Fibroblast of pulmonary artery (primary cell): Measurements from ENCODE around the gene INTS1.

Experiments
- DNase-seq: peaks from one replicate; pipeline ENCODE4 v3.0.0-alpha.2; 2010; ENCODE audit warnings: low read depth
- H3K4me3 ChIP-seq: replicated peaks from 2 replicates; pipeline ENCODE4 v1.5.1; 2011; ENCODE audit warnings: low read depth, mild to moderate bottlenecking, control low read depth, low read length, moderate library complexity
- CTCF ChIP-seq: IDR thresholded peaks from 2 replicates; pipeline ENCODE4 v1.5.1; 2011; ENCODE audit warnings: mild to moderate bottlenecking, control low read depth, low read length, inconsistent platforms; ENCODE audit errors: missing control alignments

Gene INTS1

GRCh38 chr7:1549357-1550004, 45.3 kb upstream of the INTS1 start:
- DNase-seq, result no peak
- no peak for TF ChIP-seq CTCF
- no peak overlapping the region for H3K4me3 ChIP-seq

- H3K4me3 ChIP-seq, result no peak overlapping the region
- DNase-seq, result no peak
- TF ChIP-seq CTCF, result no peak
These were observed 44.8 kb upstream of the INTS1 start for GRCh38 chr7:1548944-1549343.

GRCh38 chr7:1548438-1548831, 44.2 kb upstream of the INTS1 start:
- TF ChIP-seq CTCF, result no peak
- H3K4me3 ChIP-seq, result no peak overlapping the region
- no peak for DNase-seq

GRCh38 chr7:1547777-1548437, 43.7 kb upstream of the INTS1 start:
- no peak for DNase-seq
- TF ChIP-seq CTCF, result no peak
- no peak overlapping the region for H3K4me3 ChIP-seq

GRCh38 chr7:1546909-1547776, 43.0 kb upstream of the INTS1 start:
- H3K4me3 ChIP-seq, result no peak overlapping the region
- no peak for DNase-seq
- TF ChIP-seq CTCF, result no peak

- no peak for TF ChIP-seq CTCF
- H3K4me3 ChIP-seq, result no peak overlapping the region
- DNase-seq, result no peak
These were observed 42.2 kb upstream of the INTS1 start for GRCh38 chr7:1546274-1546908.
